Measurements from ENCODE around the gene TUBB4B.

GRCh38 chr9:137194909-137195308 is 46.2 kb upstream of the TUBB4B start:
- TF ChIP-seq, protein P1, sequence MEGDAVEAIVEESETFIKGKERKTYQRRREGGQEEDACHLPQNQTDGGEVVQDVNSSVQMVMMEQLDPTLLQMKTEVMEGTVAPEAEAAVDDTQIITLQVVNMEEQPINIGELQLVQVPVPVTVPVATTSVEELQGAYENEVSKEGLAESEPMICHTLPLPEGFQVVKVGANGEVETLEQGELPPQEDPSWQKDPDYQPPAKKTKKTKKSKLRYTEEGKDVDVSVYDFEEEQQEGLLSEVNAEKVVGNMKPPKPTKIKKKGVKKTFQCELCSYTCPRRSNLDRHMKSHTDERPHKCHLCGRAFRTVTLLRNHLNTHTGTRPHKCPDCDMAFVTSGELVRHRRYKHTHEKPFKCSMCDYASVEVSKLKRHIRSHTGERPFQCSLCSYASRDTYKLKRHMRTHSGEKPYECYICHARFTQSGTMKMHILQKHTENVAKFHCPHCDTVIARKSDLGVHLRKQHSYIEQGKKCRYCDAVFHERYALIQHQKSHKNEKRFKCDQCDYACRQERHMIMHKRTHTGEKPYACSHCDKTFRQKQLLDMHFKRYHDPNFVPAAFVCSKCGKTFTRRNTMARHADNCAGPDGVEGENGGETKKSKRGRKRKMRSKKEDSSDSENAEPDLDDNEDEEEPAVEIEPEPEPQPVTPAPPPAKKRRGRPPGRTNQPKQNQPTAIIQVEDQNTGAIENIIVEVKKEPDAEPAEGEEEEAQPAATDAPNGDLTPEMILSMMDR (conservative IDR thresholded peaks at IDR 0.05; ENCODE audit: low read depth, low read length) = no peak
- TF ChIP-seq EZH2phosphoT487 (IDR thresholded peaks at IDR 0.05; ENCODE audit: borderline replicate concordance, low read length) = no peak
- no peak for TF ChIP-seq EZH2 (IDR thresholded peaks at IDR 0.05; ENCODE audit: low read length, unreplicated experiment)

Measured in PC-3 (cell line).